MM.1S (cell line): ENCODE results near the gene CORO7.

Experiments used
- CTCF ChIP-seq: fragments of 300-600 bp; sonication (generic); IDR thresholded peaks from 2 replicates; pipeline ENCODE4 v1.5.1; 2016; ENCODE audit warnings: antibody characterized with exemption, low read length, mixed read lengths
- EZH2phosphoT487 ChIP-seq: fragments of 300-600 bp; sonication (generic); IDR thresholded peaks from 2 replicates; pipeline ENCODE4 v1.6.1; 2018; ENCODE audit warnings: antibody characterized with exemption, low read length

- TF ChIP-seq EZH2phosphoT487: no peak
- TF ChIP-seq CTCF: no peak
These were observed 99.4 kb downstream of the CORO7 start for GRCh38 chr16:4316864-4317531.
